AG04449 (cell line): ENCODE measurements around the gene PDXK.

Source experiments
- CTCF ChIA-PET: fragments of 350-600 bp; formaldehyde crosslinking; extraction: SDS; loops from one replicate; lab custom pipeline; 2021; ENCODE audit warnings: antibody characterized with exemption; lab: Yijun Ruan, JAX
- POLR2A ChIA-PET: fragments of 400-600, 350-600 bp; formaldehyde crosslinking; extraction: SDS; loops from one replicate; lab custom pipeline; 2020; ENCODE audit warnings: antibody characterized with exemption, inconsistent platforms; lab: Yijun Ruan, JAX
- DNase-seq: peaks from one replicate; pipeline ENCODE4 v3.0.0-alpha.2; 2010; ENCODE audit warnings: low read depth, low spot score
- H3K4me3 ChIP-seq: 2 replicates; pipeline ENCODE4 v1.5.1; 2011; ENCODE audit warnings: low read depth, mild to moderate bottlenecking, control low read depth, low read length
- TF ChIP-seq, protein P1 (sequence below): IDR thresholded peaks from one replicate; pipeline ENCODE4 v1.5.1; 2011; ENCODE audit warnings: mild to moderate bottlenecking, moderate library complexity, low read length, control low read depth, inconsistent platforms; ENCODE audit not compliant: insufficient read depth; ENCODE audit errors: missing control alignments

PDXK gene

DNA sequence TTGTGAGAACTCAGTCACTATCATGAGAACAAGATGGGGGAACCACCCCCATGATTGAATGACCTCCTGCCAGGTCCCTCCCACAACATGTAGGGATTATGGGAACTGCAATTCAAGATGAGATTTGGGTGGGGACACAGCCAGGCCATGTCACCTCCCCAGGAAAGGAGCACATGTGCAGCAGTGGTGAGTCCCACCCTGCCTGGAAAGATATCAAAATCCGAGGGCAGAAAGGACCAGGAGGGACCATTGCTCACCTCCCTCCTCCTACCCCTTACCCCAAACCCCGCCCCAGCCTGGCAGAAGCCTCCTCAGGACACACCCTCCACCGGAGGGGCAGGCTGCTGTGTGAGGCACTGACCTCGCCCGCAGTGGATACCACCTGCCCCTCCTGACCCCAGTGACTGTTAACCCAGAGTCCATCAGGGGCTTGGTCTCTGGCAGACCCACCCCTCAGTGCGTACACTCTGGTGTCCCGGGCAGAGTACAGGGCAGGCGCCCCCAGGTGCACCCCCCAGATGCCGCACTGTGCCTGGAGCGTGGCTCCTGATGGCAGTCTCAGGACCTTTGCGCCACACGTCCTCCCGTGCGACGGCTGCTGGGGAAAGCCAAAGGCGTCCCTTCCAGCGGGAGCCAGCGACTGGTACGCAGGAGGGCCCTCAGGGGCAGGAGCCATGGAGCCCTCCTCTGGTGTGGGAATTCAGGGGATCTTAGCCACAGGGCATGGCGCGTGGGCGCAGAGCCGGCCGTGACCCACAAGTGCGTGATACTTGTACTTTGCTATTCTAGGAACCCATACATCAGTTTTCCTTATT is 20.9 kb downstream of the PDXK start:
- no peak overlapping the region for H3K4me3 ChIP-seq
- TF ChIP-seq, protein P1, sequence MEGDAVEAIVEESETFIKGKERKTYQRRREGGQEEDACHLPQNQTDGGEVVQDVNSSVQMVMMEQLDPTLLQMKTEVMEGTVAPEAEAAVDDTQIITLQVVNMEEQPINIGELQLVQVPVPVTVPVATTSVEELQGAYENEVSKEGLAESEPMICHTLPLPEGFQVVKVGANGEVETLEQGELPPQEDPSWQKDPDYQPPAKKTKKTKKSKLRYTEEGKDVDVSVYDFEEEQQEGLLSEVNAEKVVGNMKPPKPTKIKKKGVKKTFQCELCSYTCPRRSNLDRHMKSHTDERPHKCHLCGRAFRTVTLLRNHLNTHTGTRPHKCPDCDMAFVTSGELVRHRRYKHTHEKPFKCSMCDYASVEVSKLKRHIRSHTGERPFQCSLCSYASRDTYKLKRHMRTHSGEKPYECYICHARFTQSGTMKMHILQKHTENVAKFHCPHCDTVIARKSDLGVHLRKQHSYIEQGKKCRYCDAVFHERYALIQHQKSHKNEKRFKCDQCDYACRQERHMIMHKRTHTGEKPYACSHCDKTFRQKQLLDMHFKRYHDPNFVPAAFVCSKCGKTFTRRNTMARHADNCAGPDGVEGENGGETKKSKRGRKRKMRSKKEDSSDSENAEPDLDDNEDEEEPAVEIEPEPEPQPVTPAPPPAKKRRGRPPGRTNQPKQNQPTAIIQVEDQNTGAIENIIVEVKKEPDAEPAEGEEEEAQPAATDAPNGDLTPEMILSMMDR: no peak
- ChIA-PET CTCF (interaction anchor here (1.0 kb wide), 1 partner anchor 49 kb away, joined by 5 read pairs; the partner anchor contains the start of gene RRP1), POLR2A (no interaction called here)
- DNase-seq: no peak

DNA sequence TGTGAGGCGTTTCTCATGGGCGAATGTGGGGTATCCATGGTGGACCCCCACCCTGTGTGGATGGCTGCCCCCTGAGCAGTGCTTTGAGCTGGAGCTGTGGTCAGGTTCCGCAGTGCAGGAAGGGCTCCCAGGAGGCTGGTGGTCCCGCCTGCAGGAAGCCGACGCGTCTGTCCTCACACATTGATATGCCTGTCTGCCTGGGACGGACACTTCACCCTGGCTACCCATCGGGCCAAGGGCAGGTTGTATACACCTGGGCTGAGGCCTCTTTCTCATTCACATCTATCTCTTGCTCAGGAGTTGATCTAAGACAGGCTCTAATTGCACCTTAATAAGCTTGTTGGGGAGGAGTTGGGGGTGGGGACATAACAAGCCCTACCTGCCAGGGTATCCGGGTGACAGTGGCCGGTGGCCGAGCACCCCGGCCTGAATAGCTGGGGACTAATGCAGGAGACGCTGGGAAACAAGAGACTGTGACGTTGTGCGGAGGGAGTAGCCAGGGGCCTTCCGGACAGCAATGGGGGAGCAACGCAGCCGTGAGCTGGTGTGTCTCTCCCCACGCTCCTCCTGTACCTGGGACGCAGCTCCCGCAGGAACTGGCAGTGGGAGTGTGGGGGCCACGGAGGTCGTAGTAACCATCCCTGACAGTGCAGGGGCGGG is 21.7 kb downstream of the PDXK start:
- ChIA-PET CTCF (interaction anchor here (1.0 kb wide), 1 partner anchor 49 kb away, joined by 5 read pairs; the partner anchor contains the start of gene RRP1), POLR2A (interaction anchor here (0.6 kb wide), 1 partner anchor 142 kb away, joined by 3 read pairs; no protein-coding TSS in a partner anchor)
- no peak overlapping the region for H3K4me3 ChIP-seq
- no peak for DNase-seq
- TF ChIP-seq, protein P1: no peak

DNA sequence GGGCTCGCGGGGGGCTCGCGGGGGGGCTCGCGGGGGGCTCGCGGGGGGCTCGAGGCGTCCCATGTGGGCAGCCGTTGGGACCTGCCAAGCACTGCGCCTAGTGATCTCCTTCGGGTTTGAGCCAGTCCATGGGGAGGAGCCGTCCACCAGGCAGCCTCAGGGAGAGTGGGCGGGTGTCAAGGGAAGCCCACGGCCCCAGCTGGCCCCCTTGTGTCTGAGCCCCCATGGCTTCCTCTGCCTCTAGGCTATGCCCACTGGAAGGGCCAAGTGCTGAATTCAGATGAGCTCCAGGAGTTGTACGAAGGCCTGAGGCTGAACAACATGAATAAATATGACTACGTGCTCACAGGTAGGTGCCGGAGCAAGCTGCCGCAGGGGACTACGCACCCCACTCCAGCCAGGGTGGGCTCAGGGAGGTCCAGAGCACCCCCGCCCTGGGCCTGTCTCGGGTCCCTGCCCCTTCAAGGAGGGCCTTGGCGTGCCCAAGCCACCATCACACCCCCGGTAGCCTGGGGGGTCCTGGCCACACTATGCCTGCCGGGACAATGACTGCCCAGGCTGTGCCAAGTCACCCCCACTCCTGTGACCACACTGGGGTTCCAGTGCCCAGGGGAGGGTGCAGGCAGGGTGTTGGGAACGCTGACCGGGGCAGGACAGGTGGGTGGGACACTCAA is 22.6 kb downstream of the PDXK start:
- ChIA-PET CTCF (no interaction called here), POLR2A (interaction anchor here (0.6 to 0.7 kb wide), 2 partner anchors 143 to 301 kb away, joined by 3 read pairs; no protein-coding TSS in a partner anchor)
- TF ChIP-seq, protein P1: no peak
- DNase-seq: no peak
- H3K4me3 ChIP-seq: no peak overlapping the region

DNA sequence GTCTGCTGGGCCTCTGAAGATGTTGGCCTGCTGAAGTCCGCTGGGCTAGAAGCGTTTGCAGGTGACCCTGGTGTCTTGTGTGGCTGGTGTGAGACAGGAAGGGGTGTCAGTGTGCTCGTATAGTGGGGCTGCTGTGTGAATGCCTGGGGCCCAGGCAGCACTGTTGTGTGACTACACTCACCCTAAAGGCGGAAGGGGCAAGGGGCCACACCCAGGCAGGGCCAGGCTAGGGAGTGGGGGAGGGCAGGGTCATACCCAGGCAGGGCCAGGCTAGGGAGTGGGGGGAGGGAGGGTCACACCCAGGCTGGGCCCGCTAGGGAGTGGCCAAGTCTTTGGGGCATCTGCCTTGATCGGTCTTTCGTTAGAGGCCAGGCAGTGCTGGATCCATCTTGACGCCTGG is 25.0 kb downstream of the PDXK start:
- CTCF ChIA-PET: no interaction called here
- TF ChIP-seq, protein P1: no peak
- POLR2A ChIA-PET: no interaction called here
- no peak overlapping the region for H3K4me3 ChIP-seq
- no peak for DNase-seq

DNA sequence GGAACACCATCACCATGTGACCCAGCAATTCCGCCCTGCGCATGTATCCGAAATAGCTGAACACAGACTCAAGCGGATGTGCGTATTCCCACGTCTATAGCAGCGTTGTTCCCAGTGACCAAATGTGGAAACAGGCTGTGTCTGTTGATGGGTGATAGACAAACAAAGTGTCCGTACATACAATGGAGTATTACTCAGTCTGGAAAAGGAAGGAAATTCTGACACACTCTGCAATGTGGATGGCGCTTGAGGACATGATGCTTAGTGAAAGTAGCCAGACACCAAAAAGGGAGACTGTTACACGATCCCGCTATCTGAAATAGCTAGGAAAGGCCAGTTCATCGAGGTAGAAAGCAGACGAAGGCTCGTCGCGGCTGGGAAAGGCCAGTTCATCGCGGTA is 25.8 kb downstream of the PDXK start:
- ChIA-PET POLR2A (no interaction called here), CTCF (interaction anchor here (1.0 kb wide), 1 partner anchor 15 kb away, joined by 4 read pairs; no protein-coding TSS in a partner anchor)
- no peak for DNase-seq
- H3K4me3 ChIP-seq: no peak overlapping the region
- TF ChIP-seq, protein P1: no peak
